Prostate gland (tissue), 2 donors: ENCODE results near the gene MICAL1. TPM values are rescaled to one million over a fixed set of nuclear protein-coding genes. Genes with fewer than 3 reads are reported as not detected.

Source experiments
- DNase-seq: peaks from one replicate; pipeline ENCODE4 v3.0.0-alpha.2; 2019; ENCODE audit warnings: low spot score
- H3K27ac ChIP-seq, 2 donors: fragments of 200-600 bp; sonication (generic); 2 replicates each; pipeline ENCODE4 v1.5.1; 2017 to 2019
- H3K27me3 ChIP-seq: fragments of 200-600 bp; sonication (generic); replicated peaks from 2 replicates; pipeline ENCODE4 v1.5.1; 2019; ENCODE audit not compliant: insufficient read depth
- H3K36me3 ChIP-seq, 2 donors: fragments of 200-600 bp; sonication (generic); 1 replicate in 1 of 2; 2 replicates in 1 of 2; pipeline versions ENCODE4 v1.5.1 to v1.8.1; 2017 to 2019
- H3K4me1 ChIP-seq: fragments of 200-600 bp; sonication (generic); replicated peaks from 2 replicates; pipeline ENCODE4 v1.5.1; 2019
- H3K4me3 ChIP-seq, 2 donors: fragments of 200-600 bp; sonication (generic); 2 replicates each; pipeline ENCODE4 v1.5.1; 2017 to 2019
- H3K9me3 ChIP-seq: fragments of 200-600 bp; sonication (generic); 2 replicates; pipeline ENCODE4 v1.5.1; 2017
- POLR2A ChIP-seq: fragments of 450-650 bp; IDR thresholded peaks from one replicate; pipeline ENCODE4 v1.6.1; 2016; ENCODE audit warnings: antibody characterized with exemption, mild to moderate bottlenecking
- POLR2AphosphoS5 ChIP-seq: sonication (generic); formaldehyde crosslinking; IDR thresholded peaks from one replicate; pipeline ENCODE4 v1.6.1; 2017; ENCODE audit warnings: antibody characterized with exemption
- WGBS: methylation state at CpG from one replicate; pipeline ENCODE4 v1.1.5; 2018; 5-methylcytosine and 5-hydroxymethylcytosine counted together
- intact Hi-C: fragments of 100-400 bp; cut with DNase I; formaldehyde crosslinking; loops from one replicate; pipeline ENCODE4 v1.14.2; 2022
- total RNA-seq, 2 donors: library from RNA; depleted of rRNA; stranded (reverse); fragments of >200 nt; gene quantifications; one replicate each; pipeline ENCODE4 v1.1.0, GENCODE V29; 2016
- TF ChIP-seq, protein P1 (sequence below), 4 experiments: fragments of 200-600 bp in 2 of 4; fragments of 450-650 bp in 2 of 4; sonication (generic) in 2 of 4; IDR thresholded peaks; 1 replicate in 3 of 4; 2 replicates in 1 of 4; pipeline ENCODE4 v1.5.1; 2016 to 2019; ENCODE audit warnings: antibody characterized with exemption in 4 of 4, mild to moderate bottlenecking in 2 of 4, moderate library complexity in 2 of 4

The MICAL1 gene
- total RNA-seq, 2 donors from 2014 or later, result 13.9 to 55.4 TPM

DNA sequence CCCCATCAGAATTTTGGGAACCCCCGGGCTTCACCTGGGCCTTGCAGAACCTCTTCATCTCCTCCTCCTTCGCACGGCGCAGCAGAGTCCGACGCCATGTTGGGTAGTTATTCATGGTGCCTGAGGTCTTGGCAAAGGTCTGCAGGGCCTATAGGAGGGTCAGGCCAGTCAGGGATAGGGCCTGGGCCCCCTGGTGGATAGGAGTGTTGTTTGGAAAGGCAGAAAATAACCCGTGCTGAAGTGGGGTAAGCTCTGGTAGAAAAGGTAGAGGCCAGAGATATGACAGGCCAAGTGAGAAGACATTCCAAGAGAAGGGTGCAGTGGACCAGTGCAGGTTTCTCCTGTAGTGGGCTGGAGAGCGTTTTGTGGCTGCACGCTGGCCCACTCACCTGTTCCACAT is 10.2 kb downstream of the MICAL1 start:
- WGBS, result 93% methylated on average over 9 of the region's 9 CpGs
- intact Hi-C loops, result no loop called here
- no peak for DNase-seq
- TF ChIP-seq POLR2A (no peak), POLR2AphosphoS5 (no peak)
- TF ChIP-seq, protein P1, sequence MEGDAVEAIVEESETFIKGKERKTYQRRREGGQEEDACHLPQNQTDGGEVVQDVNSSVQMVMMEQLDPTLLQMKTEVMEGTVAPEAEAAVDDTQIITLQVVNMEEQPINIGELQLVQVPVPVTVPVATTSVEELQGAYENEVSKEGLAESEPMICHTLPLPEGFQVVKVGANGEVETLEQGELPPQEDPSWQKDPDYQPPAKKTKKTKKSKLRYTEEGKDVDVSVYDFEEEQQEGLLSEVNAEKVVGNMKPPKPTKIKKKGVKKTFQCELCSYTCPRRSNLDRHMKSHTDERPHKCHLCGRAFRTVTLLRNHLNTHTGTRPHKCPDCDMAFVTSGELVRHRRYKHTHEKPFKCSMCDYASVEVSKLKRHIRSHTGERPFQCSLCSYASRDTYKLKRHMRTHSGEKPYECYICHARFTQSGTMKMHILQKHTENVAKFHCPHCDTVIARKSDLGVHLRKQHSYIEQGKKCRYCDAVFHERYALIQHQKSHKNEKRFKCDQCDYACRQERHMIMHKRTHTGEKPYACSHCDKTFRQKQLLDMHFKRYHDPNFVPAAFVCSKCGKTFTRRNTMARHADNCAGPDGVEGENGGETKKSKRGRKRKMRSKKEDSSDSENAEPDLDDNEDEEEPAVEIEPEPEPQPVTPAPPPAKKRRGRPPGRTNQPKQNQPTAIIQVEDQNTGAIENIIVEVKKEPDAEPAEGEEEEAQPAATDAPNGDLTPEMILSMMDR (IDR thresholded peaks at IDR 0.05), result no peak
- Histone ChIP-seq H3K4me1 (no peaks in the 10 kb centered on the region), H3K27ac (no peak overlapping the region), H3K36me3 (peaks cover 0 to 10% of the 10 kb centered on the region in 2 donors), H3K27me3 (no peaks in the 10 kb centered on the region), H3K9me3 (no peaks in the 10 kb centered on the region), H3K4me3 (no peak overlapping the region)

DNA sequence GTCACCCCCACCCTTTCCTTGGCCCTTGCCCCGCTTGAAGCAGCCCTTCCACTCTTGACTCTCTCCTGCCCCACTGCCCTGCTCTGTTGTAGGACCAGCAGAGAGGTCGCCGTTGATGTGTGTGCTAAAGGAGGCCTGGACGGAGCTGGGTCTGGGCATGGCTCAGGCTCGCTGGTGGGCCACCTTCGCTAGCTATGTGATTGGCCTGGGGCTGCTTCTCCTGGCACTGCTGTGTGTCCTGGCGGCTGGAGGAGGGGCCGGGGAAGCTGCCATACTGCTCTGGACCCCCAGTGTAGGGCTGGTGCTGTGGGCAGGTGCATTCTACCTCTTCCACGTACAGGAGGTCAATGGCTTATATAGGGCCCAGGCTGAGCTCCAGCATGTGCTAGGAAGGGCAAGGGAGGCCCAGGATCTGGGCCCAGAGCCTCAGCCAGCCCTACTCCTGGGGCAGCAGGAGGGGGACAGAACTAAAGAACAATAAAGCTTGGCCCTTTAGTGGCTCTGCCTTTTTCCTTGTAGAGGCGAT is 12.1 kb downstream of the MICAL1 start:
- WGBS, result 94% methylated on average over 9 of the region's 10 CpGs
- intact Hi-C loops, result no loop called here
- no peaks in the 10 kb centered on the region for H3K4me1 ChIP-seq
- peaks cover 0 to 10% of the 10 kb centered on the region in 2 donors for H3K36me3 ChIP-seq
- no peaks in the 10 kb centered on the region for H3K27me3 ChIP-seq
- TF ChIP-seq POLR2AphosphoS5 (no peak), POLR2A (no peak)
- TF ChIP-seq, protein P1 (IDR thresholded peaks at IDR 0.05), result no peak
- no peak overlapping the region for H3K4me3 ChIP-seq
- no peaks in the 10 kb centered on the region for H3K9me3 ChIP-seq
- DNase-seq, result no peak
- no peak overlapping the region for H3K27ac ChIP-seq

DNA sequence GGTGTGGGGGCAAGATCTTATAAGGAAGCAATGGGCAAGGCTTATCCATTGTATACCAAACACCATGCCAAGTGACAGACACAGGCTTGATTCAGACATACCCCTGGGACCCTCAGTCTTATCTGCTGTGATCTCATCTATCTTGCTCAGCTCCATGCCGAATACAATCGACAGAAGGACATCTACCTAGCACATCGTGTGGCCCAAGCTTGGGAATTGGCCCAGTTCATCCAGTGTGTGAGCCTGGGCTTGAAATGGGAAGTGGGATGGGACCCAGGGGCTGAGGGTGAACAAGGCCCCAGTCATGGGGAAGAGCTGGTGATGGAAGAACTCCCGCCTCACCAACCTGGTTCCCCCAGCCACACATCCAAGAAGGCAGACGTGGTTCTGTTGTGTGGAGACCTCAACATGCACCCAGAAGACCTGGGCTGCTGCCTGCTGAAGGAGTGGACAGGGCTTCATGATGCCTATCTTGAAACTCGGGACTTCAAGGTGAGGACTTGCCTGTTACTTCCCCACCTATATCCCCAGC is 13.1 kb downstream of the MICAL1 start:
- TF ChIP-seq, protein P1 (IDR thresholded peaks at IDR 0.05), result no peak
- TF ChIP-seq POLR2A (no peak), POLR2AphosphoS5 (no peak)
- intact Hi-C loops, result no loop called here
- no peaks in the 10 kb centered on the region for H3K9me3 ChIP-seq
- no peak overlapping the region for H3K4me3 ChIP-seq
- peaks cover 0 to 10% of the 10 kb centered on the region in 2 donors for H3K36me3 ChIP-seq
- no peak overlapping the region for H3K27ac ChIP-seq
- no peaks in the 10 kb centered on the region for H3K27me3 ChIP-seq
- no peak for DNase-seq
- WGBS, result 94% methylated on average over 6 of the region's 6 CpGs
- no peaks in the 10 kb centered on the region for H3K4me1 ChIP-seq

DNA sequence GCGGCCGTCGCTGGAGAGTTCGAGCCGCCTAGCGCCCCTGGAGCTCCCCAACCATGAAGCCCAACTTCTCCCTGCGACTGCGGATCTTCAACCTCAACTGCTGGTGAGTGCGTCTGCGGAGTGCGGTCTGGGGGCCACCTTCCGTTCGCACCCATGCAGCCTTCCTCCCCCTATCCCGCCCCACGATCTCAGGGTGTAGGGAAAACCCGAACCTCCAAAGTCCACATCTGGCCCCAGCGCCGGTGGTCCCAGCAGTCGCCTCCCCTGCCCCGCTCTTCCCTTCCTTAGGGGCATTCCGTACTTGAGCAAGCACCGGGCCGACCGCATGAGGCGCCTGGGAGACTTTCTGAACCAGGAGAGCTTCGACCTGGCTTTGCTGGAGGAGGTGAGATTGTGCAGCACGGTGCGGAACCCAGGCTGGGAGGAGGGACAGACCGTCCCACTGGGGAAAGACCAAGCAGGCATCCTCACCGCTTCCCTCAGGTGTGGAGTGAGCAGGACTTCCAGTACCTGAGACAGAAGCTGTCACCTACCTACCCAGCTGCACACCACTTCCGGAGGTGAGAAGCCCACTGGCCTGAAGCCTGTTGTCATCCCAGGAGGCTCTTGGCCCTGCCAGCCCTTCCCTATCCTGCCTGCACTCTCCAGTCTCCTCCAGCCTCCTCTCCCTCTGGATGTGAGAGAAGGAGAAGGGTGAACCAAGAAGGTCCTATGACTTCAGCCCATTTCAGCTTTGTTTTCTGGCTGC is 14.3 kb downstream of the MICAL1 start:
- H3K4me1 ChIP-seq, result no peaks in the 10 kb centered on the region
- no peaks in the 10 kb centered on the region for H3K27me3 ChIP-seq
- H3K36me3 ChIP-seq, result peaks cover 0 to 10% of the 10 kb centered on the region in 2 donors
- under 1% methylated on average over 22 of the region's 31 CpGs for WGBS
- H3K4me3 ChIP-seq, result peak overlapping the region; percentile 46 to 58
- DNase-seq, result peak; percentile 41
- H3K9me3 ChIP-seq, result no peaks in the 10 kb centered on the region
- intact Hi-C loops, result loop anchor here (2.0 kb wide), 2 partner anchors 42 to 58 kb away; partner anchors contain the start of genes CD164 and ZBTB24
- peak overlapping the region; percentile 80 to 81 for H3K27ac ChIP-seq
- TF ChIP-seq, protein P1 (IDR thresholded peaks at IDR 0.05), result no peak
- no peak for TF ChIP-seq POLR2AphosphoS5
- TF ChIP-seq POLR2A, result no peak
